ENCODE measurements around the gene RBBP4. TPM values are rescaled to one million over a fixed set of nuclear protein-coding genes. Genes with fewer than 3 reads are reported as not detected.

Gene RBBP4
- total and polyA plus RNA-seq, 9 donors: 97.2 to 175 (median 142) TPM

GRCh38 chr1:32717503-32717902 lies 66.5 kb downstream of the RBBP4 start:
- H3K36me3 ChIP-seq (ENCODE audit: control insufficient read depth, insufficient read depth, low read length): no peaks in the 10 kb centered on the region
- DNase-seq: no peak
- no peaks in the 10 kb centered on the region for H3K27me3 ChIP-seq (ENCODE audit: control insufficient read depth, insufficient read depth, low read length)
- no peak overlapping the region for H3K27ac ChIP-seq (ENCODE audit: low read length)
- no peaks in the 10 kb centered on the region for H3K9me3 ChIP-seq (replicated peaks; ENCODE audit: control insufficient read depth, low read depth, low read length)
- WGBS (ENCODE audit: insufficient coverage): 92% methylated on average over 2 of the region's 4 CpGs
- peaks cover 3% of the 10 kb centered on the region for H3K4me1 ChIP-seq (ENCODE audit: control insufficient read depth, insufficient read depth, low read length)
- no peak overlapping the region for H3K4me3 ChIP-seq (ENCODE audit: low read length)

GRCh38 chr1:32718036-32718435 lies 67.0 kb downstream of the RBBP4 start:
- no peak overlapping the region for H3K27ac ChIP-seq (ENCODE audit: low read length)
- H3K36me3 ChIP-seq (ENCODE audit: control insufficient read depth, insufficient read depth, low read length): no peaks in the 10 kb centered on the region
- H3K9me3 ChIP-seq (replicated peaks; ENCODE audit: control insufficient read depth, low read depth, low read length): no peaks in the 10 kb centered on the region
- WGBS (ENCODE audit: insufficient coverage): 100% methylated on average over 1 of the region's 2 CpGs
- no peak overlapping the region for H3K4me3 ChIP-seq (ENCODE audit: low read length)
- H3K27me3 ChIP-seq (ENCODE audit: control insufficient read depth, insufficient read depth, low read length): no peaks in the 10 kb centered on the region
- H3K4me1 ChIP-seq (ENCODE audit: control insufficient read depth, insufficient read depth, low read length): peaks cover 3% of the 10 kb centered on the region
- DNase-seq: no peak

DNA sequence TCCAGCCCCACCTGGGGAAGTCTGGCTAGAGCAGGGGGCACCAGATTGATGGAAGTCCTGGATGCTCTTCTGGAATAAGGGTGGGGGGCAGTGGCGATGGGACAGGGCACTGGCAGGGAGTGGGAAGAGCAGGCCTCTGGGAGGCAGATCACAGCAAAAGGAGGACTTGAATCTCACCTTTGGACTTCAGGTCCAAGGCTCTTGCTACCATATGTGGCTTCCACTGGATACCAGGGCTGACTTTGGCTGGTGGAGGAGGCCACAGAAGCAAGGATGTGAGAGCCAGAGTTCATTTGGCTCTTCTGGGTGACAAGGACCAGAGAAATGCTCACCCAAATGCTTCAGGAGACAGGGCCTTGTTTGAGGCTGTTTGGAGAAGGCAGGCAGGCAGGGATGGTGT lies 67.5 kb downstream of the RBBP4 start:
- no peak overlapping the region for H3K4me3 ChIP-seq (ENCODE audit: low read length)
- H3K4me1 ChIP-seq (ENCODE audit: control insufficient read depth, insufficient read depth, low read length): peaks cover 3% of the 10 kb centered on the region
- no peaks in the 10 kb centered on the region for H3K36me3 ChIP-seq (ENCODE audit: control insufficient read depth, insufficient read depth, low read length)
- DNase-seq: no peak
- no peaks in the 10 kb centered on the region for H3K9me3 ChIP-seq (replicated peaks; ENCODE audit: control insufficient read depth, low read depth, low read length)
- 100% methylated on average over 1 of the region's 1 CpG for WGBS (ENCODE audit: insufficient coverage)
- H3K27ac ChIP-seq (ENCODE audit: low read length): no peak overlapping the region
- no peaks in the 10 kb centered on the region for H3K27me3 ChIP-seq (ENCODE audit: control insufficient read depth, insufficient read depth, low read length)

GRCh38 chr1:32719681-32720275 lies 68.8 kb downstream of the RBBP4 start:
- DNase-seq: no peak
- no peaks in the 10 kb centered on the region for H3K9me3 ChIP-seq (replicated peaks; ENCODE audit: control insufficient read depth, low read depth, low read length)
- H3K27me3 ChIP-seq (ENCODE audit: control insufficient read depth, insufficient read depth, low read length): no peaks in the 10 kb centered on the region
- H3K4me1 ChIP-seq (ENCODE audit: control insufficient read depth, insufficient read depth, low read length): peaks cover 3% of the 10 kb centered on the region
- no peak overlapping the region for H3K27ac ChIP-seq (ENCODE audit: low read length)
- H3K36me3 ChIP-seq (ENCODE audit: control insufficient read depth, insufficient read depth, low read length): no peaks in the 10 kb centered on the region
- H3K4me3 ChIP-seq (ENCODE audit: low read length): no peak overlapping the region
- 80% methylated on average over 1 of the region's 4 CpGs for WGBS (ENCODE audit: insufficient coverage)

DNA sequence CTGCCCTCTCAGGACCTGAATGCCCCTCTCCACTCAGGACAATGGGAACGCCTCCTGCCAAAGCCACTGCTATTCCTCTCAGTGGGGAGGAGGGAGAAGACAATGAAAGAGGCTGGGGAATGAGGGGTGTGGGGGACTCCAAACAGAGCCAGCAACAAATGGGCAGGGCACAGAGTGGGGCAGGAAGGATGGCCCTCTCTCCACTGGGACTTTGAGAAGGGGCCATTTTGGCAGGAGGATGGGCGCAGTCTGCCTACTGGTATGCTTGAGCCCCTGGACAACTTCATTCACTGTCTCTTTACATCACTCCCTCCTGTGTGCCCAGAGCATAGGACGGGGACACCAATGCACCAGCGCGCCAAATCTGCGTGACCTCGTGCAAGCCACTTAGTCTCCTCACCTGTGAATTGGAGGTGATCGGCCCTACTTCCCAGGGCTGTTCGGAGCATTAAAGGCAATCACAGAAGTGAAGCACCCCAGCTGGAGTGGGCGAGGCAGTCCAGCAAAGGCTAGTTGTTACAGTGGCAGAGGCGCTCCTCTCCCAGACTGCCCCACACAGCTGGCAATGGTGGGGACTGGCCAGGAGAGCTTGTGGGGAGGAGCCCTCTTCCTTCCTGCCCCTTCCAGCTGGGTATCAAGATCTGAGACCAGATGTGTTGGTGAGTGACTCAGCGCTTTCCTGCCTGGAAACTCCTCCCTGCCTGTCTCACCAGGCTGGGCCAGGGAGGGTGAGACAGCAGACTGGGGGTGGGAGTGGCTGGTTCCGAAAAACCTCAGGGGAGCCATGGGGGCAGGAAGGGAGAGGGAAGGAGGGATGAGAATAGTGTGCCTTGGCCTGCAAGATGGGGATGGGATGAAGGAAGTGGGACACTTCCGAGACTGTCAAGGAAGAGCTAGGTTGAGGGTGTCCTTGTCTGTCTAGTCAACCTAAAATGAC lies 73.9 kb downstream of the RBBP4 start:
- Histone ChIP-seq H3K27ac (ENCODE audit: low read length) (no peak overlapping the region), H3K9me3 (replicated peaks; ENCODE audit: control insufficient read depth, low read depth, low read length) (no peaks in the 10 kb centered on the region), H3K36me3 (ENCODE audit: control insufficient read depth, insufficient read depth, low read length) (no peaks in the 10 kb centered on the region), H3K4me1 (ENCODE audit: control insufficient read depth, insufficient read depth, low read length) (peaks cover 9% of the 10 kb centered on the region), H3K27me3 (ENCODE audit: control insufficient read depth, insufficient read depth, low read length) (no peaks in the 10 kb centered on the region), H3K4me3 (ENCODE audit: low read length) (no peak overlapping the region)
- DNase-seq: peak; percentile 59
- 52% methylated on average over 2 of the region's 14 CpGs for WGBS (ENCODE audit: insufficient coverage)

DNA sequence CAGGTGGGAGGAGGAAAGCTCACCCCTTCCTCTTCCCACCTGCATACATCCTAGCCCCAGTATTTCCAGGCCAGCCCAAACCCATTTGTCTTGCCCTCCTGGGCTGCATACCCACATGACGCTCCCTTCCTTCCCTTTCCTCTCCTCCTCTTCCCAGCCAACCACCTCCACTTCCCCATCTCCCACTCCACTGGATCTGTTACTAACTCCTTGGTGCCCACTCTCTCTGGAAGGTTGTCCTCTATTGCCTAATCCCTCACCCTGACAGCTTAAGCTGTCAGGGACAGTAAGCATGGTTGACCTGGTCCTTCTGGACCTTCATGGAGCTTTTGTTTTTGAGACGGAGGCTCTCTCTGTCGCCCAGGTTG lies 74.6 kb downstream of the RBBP4 start:
- Histone ChIP-seq H3K27me3 (ENCODE audit: control insufficient read depth, insufficient read depth, low read length) (no peaks in the 10 kb centered on the region), H3K4me1 (ENCODE audit: control insufficient read depth, insufficient read depth, low read length) (peaks cover 7% of the 10 kb centered on the region), H3K27ac (ENCODE audit: low read length) (no peak overlapping the region), H3K9me3 (replicated peaks; ENCODE audit: control insufficient read depth, low read depth, low read length) (no peaks in the 10 kb centered on the region), H3K4me3 (ENCODE audit: low read length) (no peak overlapping the region), H3K36me3 (ENCODE audit: control insufficient read depth, insufficient read depth, low read length) (no peaks in the 10 kb centered on the region)
- 79% methylated on average over 3 of the region's 3 CpGs for WGBS (ENCODE audit: insufficient coverage)
- no peak for DNase-seq

GRCh38 chr1:32727876-32728275 lies 76.9 kb downstream of the RBBP4 start:
- H3K4me3 ChIP-seq (ENCODE audit: low read length): no peak overlapping the region
- H3K9me3 ChIP-seq (replicated peaks; ENCODE audit: control insufficient read depth, low read depth, low read length): no peaks in the 10 kb centered on the region
- H3K27me3 ChIP-seq (ENCODE audit: control insufficient read depth, insufficient read depth, low read length): no peaks in the 10 kb centered on the region
- no CpG with 5 or more reads among the region's 1 CpG for WGBS (ENCODE audit: insufficient coverage)
- no peak for DNase-seq
- peaks cover 7% of the 10 kb centered on the region for H3K4me1 ChIP-seq (ENCODE audit: control insufficient read depth, insufficient read depth, low read length)
- no peaks in the 10 kb centered on the region for H3K36me3 ChIP-seq (ENCODE audit: control insufficient read depth, insufficient read depth, low read length)
- no peak overlapping the region for H3K27ac ChIP-seq (ENCODE audit: low read length)

GRCh38 chr1:32728413-32729077 lies 77.5 kb downstream of the RBBP4 start:
- no peak for DNase-seq
- WGBS (ENCODE audit: insufficient coverage): 92% methylated on average over 1 of the region's 7 CpGs
- H3K4me3 ChIP-seq (ENCODE audit: low read length): no peak overlapping the region
- no peaks in the 10 kb centered on the region for H3K36me3 ChIP-seq (ENCODE audit: control insufficient read depth, insufficient read depth, low read length)
- H3K27me3 ChIP-seq (ENCODE audit: control insufficient read depth, insufficient read depth, low read length): no peaks in the 10 kb centered on the region
- no peak overlapping the region for H3K27ac ChIP-seq (ENCODE audit: low read length)
- peaks cover 8% of the 10 kb centered on the region for H3K4me1 ChIP-seq (ENCODE audit: control insufficient read depth, insufficient read depth, low read length)
- H3K9me3 ChIP-seq (replicated peaks; ENCODE audit: control insufficient read depth, low read depth, low read length): no peaks in the 10 kb centered on the region

DNA sequence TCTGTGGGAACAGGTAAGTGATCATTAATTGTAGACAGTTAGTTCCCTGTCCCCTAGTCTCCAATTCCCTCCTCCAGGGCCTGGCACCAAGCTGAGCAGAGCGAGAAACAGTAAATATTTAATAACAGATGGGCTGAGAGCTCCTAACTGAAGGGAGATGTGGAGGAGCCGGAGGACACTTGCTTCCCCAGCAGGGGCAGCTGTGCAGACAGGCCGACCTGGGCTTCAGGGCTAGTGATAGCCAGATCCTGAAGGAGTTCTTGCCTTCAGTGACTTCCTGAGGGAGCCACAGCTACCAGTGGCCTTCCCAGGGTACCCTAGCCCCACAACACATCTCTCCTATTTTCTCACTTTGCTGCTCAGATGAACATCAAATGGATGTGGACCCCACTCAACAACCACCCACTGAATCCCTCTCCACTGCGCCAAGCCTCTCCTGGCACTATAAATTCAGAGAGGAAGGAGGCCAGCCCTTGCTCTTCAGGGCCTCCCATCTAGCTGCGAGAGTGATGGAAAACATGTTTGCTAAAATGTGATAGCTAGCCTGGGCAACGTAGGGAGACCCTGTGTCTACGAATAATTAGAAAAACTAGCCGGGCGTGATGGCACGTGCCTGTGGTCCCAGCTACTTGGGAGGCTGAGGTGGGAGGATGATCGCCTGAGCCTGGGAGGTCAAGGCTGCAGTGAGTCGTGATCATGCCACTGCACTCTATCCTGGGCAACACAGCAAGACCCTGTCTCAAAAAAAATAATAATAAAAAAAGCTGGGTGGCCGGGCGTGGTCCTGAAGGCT lies 78.4 kb downstream of the RBBP4 start:
- Histone ChIP-seq H3K9me3 (replicated peaks; ENCODE audit: control insufficient read depth, low read depth, low read length) (no peaks in the 10 kb centered on the region), H3K4me3 (ENCODE audit: low read length) (no peak overlapping the region), H3K4me1 (ENCODE audit: control insufficient read depth, insufficient read depth, low read length) (peaks cover 15% of the 10 kb centered on the region), H3K36me3 (ENCODE audit: control insufficient read depth, insufficient read depth, low read length) (no peaks in the 10 kb centered on the region), H3K27ac (ENCODE audit: low read length) (no peak overlapping the region), H3K27me3 (ENCODE audit: control insufficient read depth, insufficient read depth, low read length) (no peaks in the 10 kb centered on the region)
- WGBS (ENCODE audit: insufficient coverage): 68% methylated on average over 9 of the region's 14 CpGs
- DNase-seq: no peak
